RWPE2 (cell line): ENCODE measurements around the gene BACE1.
A peak's percentile ranks its signal among the peaks of the same experiment; 100 is the strongest.
"Not testable (repeated sequence)": the region's sequence is repeated elsewhere in the genome, so short reads cannot be mapped to it uniquely, and the experiment has no call there.

Experiments
- ATAC-seq: fragments of 200-7000 bp; cut with Tn5 transposase; 3 replicates; pipeline ENCODE4 v1.9.1; 2021; ENCODE audit warnings: low read depth
- DNase-seq: peaks from one replicate; pipeline ENCODE4 v3.0.0-alpha.2; 2020; ENCODE audit warnings: low spot score
- H3K27ac ChIP-seq: fragments of 450-650 bp; 2 replicates; pipeline ENCODE4 v1.5.1; 2017; ENCODE audit warnings: mild to moderate bottlenecking; ENCODE audit not compliant: poor library complexity, severe bottlenecking
- H3K27me3 ChIP-seq: fragments of 250-450 bp; sonication (Bioruptor Pico); 2 replicates; pipeline ENCODE4 v1.5.1; 2021; ENCODE audit warnings: mild to moderate bottlenecking, moderate library complexity; ENCODE audit not compliant: insufficient read depth, poor library complexity, severe bottlenecking
- H3K36me3 ChIP-seq: fragments of 250-450 bp; sonication (Bioruptor Pico); 2 replicates; pipeline ENCODE4 v1.5.1; 2020; ENCODE audit warnings: low read depth, mild to moderate bottlenecking, moderate library complexity
- H3K4me1 ChIP-seq: fragments of 250-450 bp; sonication (Bioruptor Pico); 2 replicates; pipeline ENCODE4 v1.5.1; 2021; ENCODE audit warnings: mild to moderate bottlenecking, moderate library complexity; ENCODE audit not compliant: insufficient read depth, poor library complexity, severe bottlenecking
- H3K4me3 ChIP-seq: fragments of 250-450 bp; sonication (Bioruptor Pico); 2 replicates; pipeline ENCODE4 v1.5.1; 2021; ENCODE audit warnings: mild to moderate bottlenecking, moderate library complexity; ENCODE audit not compliant: severe bottlenecking
- H3K9me3 ChIP-seq: fragments of 250-450 bp; sonication (Bioruptor Pico); 2 replicates; pipeline ENCODE4 v1.5.1; 2021; ENCODE audit warnings: mild to moderate bottlenecking, moderate library complexity; ENCODE audit not compliant: severe bottlenecking
- CTCF ChIP-seq: fragments of 450-650 bp; IDR thresholded peaks from one replicate; pipeline ENCODE4 v1.5.1; 2017; ENCODE audit warnings: mild to moderate bottlenecking, moderate library complexity; ENCODE audit not compliant: poor library complexity, severe bottlenecking

The BACE1 gene

GRCh38 chr11:117279711-117280376, 36.2 kb downstream of the BACE1 start:
- Histone ChIP-seq H3K27me3 (no peaks in the 10 kb centered on the region), H3K9me3 (no peaks in the 10 kb centered on the region), H3K4me3 (no peak overlapping the region), H3K36me3 (peaks cover 41% of the 10 kb centered on the region), H3K4me1 (no peaks in the 10 kb centered on the region), H3K27ac (peak overlapping the region; percentile 69)
- no peak for TF ChIP-seq CTCF
- ATAC-seq = no peak
- DNase-seq = no peak

- Histone ChIP-seq H3K36me3 (peaks cover 33% of the 10 kb centered on the region), H3K4me3 (no peak overlapping the region), H3K9me3 (no peaks in the 10 kb centered on the region), H3K4me1 (peaks cover 5% of the 10 kb centered on the region), H3K27me3 (no peaks in the 10 kb centered on the region), H3K27ac (no peak overlapping the region)
- DNase-seq = no peak
- no peak for ATAC-seq
- TF ChIP-seq CTCF = no peak
Measured at GRCh38 chr11:117278347-117278746, 37.7 kb downstream of the BACE1 start.

- DNase-seq (no peak), ATAC-seq (peak; percentile 81)
- Histone ChIP-seq H3K36me3 (peaks cover 12% of the 10 kb centered on the region; the same call in 1 of the 2 replicates), H3K27me3 (no peaks in the 10 kb centered on the region), H3K27ac (no peak overlapping the region), H3K4me3 (no peak overlapping the region), H3K4me1 (peaks cover 11% of the 10 kb centered on the region), H3K9me3 (no peaks in the 10 kb centered on the region)
- TF ChIP-seq CTCF = no peak
Measured at GRCh38 chr11:117273550-117274289, 42.3 kb downstream of the BACE1 start.

GRCh38 chr11:117272175-117272574, 43.9 kb downstream of the BACE1 start:
- DNase-seq, H3K9me3 ChIP-seq, ATAC-seq, H3K4me3 ChIP-seq, H3K27me3 ChIP-seq, H3K27ac ChIP-seq: not testable (repeated sequence)
- Histone ChIP-seq H3K4me1 (peaks cover 11% of the 10 kb centered on the region), H3K36me3 (peaks cover 12% of the 10 kb centered on the region; the same call in 1 of the 2 replicates)

GRCh38 chr11:117271208-117271607, 44.8 kb downstream of the BACE1 start:
- DNase-seq = no peak
- H3K27me3 ChIP-seq = no peaks in the 10 kb centered on the region
- no peak overlapping the region for H3K4me3 ChIP-seq
- peaks cover 11% of the 10 kb centered on the region for H3K4me1 ChIP-seq
- peaks cover 15% of the 10 kb centered on the region for H3K36me3 ChIP-seq
- H3K9me3 ChIP-seq = no peaks in the 10 kb centered on the region
- H3K27ac ChIP-seq = no peak overlapping the region
- no peak for ATAC-seq
- no peak for TF ChIP-seq CTCF
